DND-41 (cell line): ENCODE results near the gene CIAO3.

Source experiments
- EZH2 ChIP-seq: IDR thresholded peaks from 3 replicates; pipeline ENCODE4 v1.6.1; 2012; ENCODE audit warnings: borderline replicate concordance, low read depth, mild to moderate bottlenecking, moderate library complexity, low read length, inconsistent platforms; ENCODE audit not compliant: severe bottlenecking
- TF ChIP-seq, protein P1 (sequence below): IDR thresholded peaks from 2 replicates; pipeline ENCODE4 v1.5.1; 2012; ENCODE audit warnings: borderline replicate concordance, low read length, moderate library complexity, mild to moderate bottlenecking; ENCODE audit not compliant: poor library complexity, severe bottlenecking; ENCODE audit errors: extremely low read depth

DNA sequence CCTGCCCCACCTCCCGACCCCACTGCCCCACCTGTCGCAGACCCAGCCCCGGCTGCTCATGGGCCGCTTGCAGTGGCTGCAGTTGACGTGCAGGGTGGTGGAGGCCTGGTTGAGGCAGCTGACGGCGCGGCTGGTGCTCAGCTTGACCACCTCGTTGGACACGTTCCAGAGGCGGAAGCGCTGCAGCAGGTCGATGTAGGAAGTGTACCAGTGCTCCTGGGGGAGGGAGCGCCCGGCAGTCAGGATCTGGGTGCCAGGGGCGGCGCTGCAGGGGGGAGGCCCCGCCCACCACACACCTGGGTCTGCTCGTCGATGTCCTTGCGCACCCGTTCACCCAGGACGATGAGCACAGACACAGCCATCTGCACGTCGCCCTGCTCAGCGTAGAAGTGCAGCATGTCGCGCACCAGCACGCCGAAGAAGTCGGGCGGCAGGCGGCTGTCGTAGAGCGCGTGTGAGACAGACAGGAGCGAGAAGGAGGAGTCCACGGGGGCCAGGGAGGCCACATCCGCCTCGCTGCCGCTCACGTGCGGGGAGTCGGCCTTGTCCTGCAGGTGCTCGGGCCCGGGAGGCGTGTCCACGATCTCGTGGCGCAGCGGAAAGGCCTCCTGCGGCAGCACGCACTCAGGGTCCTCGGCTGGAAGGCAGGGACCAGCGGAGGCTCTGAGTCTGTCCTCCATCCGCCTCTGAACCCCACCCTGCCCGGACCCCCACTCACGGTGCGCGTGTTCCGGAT is 55.7 kb downstream of the CIAO3 start:
- TF ChIP-seq, protein P1, sequence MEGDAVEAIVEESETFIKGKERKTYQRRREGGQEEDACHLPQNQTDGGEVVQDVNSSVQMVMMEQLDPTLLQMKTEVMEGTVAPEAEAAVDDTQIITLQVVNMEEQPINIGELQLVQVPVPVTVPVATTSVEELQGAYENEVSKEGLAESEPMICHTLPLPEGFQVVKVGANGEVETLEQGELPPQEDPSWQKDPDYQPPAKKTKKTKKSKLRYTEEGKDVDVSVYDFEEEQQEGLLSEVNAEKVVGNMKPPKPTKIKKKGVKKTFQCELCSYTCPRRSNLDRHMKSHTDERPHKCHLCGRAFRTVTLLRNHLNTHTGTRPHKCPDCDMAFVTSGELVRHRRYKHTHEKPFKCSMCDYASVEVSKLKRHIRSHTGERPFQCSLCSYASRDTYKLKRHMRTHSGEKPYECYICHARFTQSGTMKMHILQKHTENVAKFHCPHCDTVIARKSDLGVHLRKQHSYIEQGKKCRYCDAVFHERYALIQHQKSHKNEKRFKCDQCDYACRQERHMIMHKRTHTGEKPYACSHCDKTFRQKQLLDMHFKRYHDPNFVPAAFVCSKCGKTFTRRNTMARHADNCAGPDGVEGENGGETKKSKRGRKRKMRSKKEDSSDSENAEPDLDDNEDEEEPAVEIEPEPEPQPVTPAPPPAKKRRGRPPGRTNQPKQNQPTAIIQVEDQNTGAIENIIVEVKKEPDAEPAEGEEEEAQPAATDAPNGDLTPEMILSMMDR: no peak
- no peak for TF ChIP-seq EZH2
